Immature natural killer cell (primary cell): ENCODE measurements around the gene DYRK4. TPM values are rescaled to one million over a fixed set of nuclear protein-coding genes. Genes with fewer than 3 reads are reported as not detected.

Source experiments
- DNase-seq, 3 donors: peaks; one replicate each; pipeline ENCODE4 v3.0.0; 2022; ENCODE audit warnings: mixed read lengths in 1 of 3
- H3K27ac Mint-ChIP-seq, 6 donors: one replicate each; pipeline ENCODE4 v1.8.0; 2020; ENCODE audit warnings: mixed read lengths in 6 of 6, mild to moderate bottlenecking in 5 of 6, inconsistent platforms in 4 of 6, moderate library complexity in 3 of 6
- H3K27me3 Mint-ChIP-seq, 3 donors: one replicate each; pipeline ENCODE4 v1.8.0; 2020 to 2021; ENCODE audit warnings: low read depth in 3 of 3, mild to moderate bottlenecking in 3 of 3, mixed read lengths in 3 of 3, moderate library complexity in 3 of 3, inconsistent platforms in 1 of 3
- H3K36me3 Mint-ChIP-seq, 3 donors: one replicate each; pipeline ENCODE4 v1.8.0; 2020; ENCODE audit warnings: mixed read lengths in 3 of 3, inconsistent platforms in 2 of 3, mild to moderate bottlenecking in 2 of 3
- H3K4me1 Mint-ChIP-seq, 2 donors: one replicate each; pipeline ENCODE4 v1.8.0; 2020; ENCODE audit warnings: inconsistent platforms in 2 of 2, mild to moderate bottlenecking in 2 of 2, mixed read lengths in 2 of 2, moderate library complexity in 1 of 2
- H3K4me3 Mint-ChIP-seq, 5 donors: one replicate each; pipeline ENCODE4 v1.8.0; 2020; ENCODE audit warnings: mild to moderate bottlenecking in 5 of 5, mixed read lengths in 5 of 5, inconsistent platforms in 3 of 5, moderate library complexity in 3 of 5
- H3K9me3 Mint-ChIP-seq, 6 donors: one replicate each; pipeline ENCODE4 v1.8.0; 2020; ENCODE audit warnings: mild to moderate bottlenecking in 6 of 6, mixed read lengths in 6 of 6, inconsistent platforms in 4 of 6, moderate library complexity in 3 of 6
- polyA plus RNA-seq, 3 donors: library from polyadenylated mRNA; unstranded; fragments of 300-500 nt; fragmentation: Illumina TruSeq; gene quantifications; one replicate each; pipeline ENCODE4 v1.2.3, GENCODE V29; 2021

DYRK4 gene
- polyA plus RNA-seq, 3 donors from 2014 or later = 31.8 to 41.1 (median 36.9) TPM

GRCh38 chr12:4609071-4609470 lies 47.1 kb downstream of the DYRK4 start:
- H3K9me3 Mint-ChIP-seq = no peaks in the 10 kb centered on the region
- peaks cover 0 to 4% (median 0%) of the 10 kb centered on the region in 3 donors for H3K27me3 Mint-ChIP-seq
- no peak overlapping the region for H3K27ac Mint-ChIP-seq
- H3K4me3 Mint-ChIP-seq = no peak overlapping the region
- peaks cover 9 to 26% (median 17%) of the 10 kb centered on the region in 3 donors for H3K36me3 Mint-ChIP-seq
- peaks cover 20 to 33% of the 10 kb centered on the region in 2 donors for H3K4me1 Mint-ChIP-seq
- DNase-seq = no peak

GRCh38 chr12:4610481-4610880 lies 48.5 kb downstream of the DYRK4 start:
- Mint-ChIP-seq H3K4me1 (peaks cover 11 to 21% of the 10 kb centered on the region in 2 donors), H3K36me3 (peaks cover 19 to 34% (median 25%) of the 10 kb centered on the region in 3 donors), H3K27me3 (no peaks in the 10 kb centered on the region), H3K27ac (peak overlapping the region in 1 of 6 donors; percentile 3), H3K9me3 (no peaks in the 10 kb centered on the region), H3K4me3 (no peak overlapping the region)
- DNase-seq = no peak

- Mint-ChIP-seq H3K27ac (no peak overlapping the region), H3K4me1 (no peaks in the 10 kb centered on the region), H3K4me3 (no peak overlapping the region), H3K9me3 (no peaks in the 10 kb centered on the region), H3K27me3 (peaks cover 0 to 1% (median 0%) of the 10 kb centered on the region in 3 donors), H3K36me3 (peaks cover 25 to 34% (median 26%) of the 10 kb centered on the region in 3 donors)
- DNase-seq = no peak
Measured at GRCh38 chr12:4615667-4616066, 53.7 kb downstream of the DYRK4 start.

- no peak for DNase-seq
- H3K27me3 Mint-ChIP-seq = peaks cover 0 to 6% (median 4%) of the 10 kb centered on the region in 3 donors
- no peak overlapping the region for H3K27ac Mint-ChIP-seq
- no peaks in the 10 kb centered on the region for H3K36me3 Mint-ChIP-seq
- H3K4me3 Mint-ChIP-seq = no peak overlapping the region
- no peaks in the 10 kb centered on the region for H3K4me1 Mint-ChIP-seq
- H3K9me3 Mint-ChIP-seq = no peaks in the 10 kb centered on the region
Measured at GRCh38 chr12:4621511-4621910, 59.5 kb downstream of the DYRK4 start.

- peaks cover 0 to 6% (median 5%) of the 10 kb centered on the region in 3 donors for H3K27me3 Mint-ChIP-seq
- no peaks in the 10 kb centered on the region for H3K4me1 Mint-ChIP-seq
- H3K27ac Mint-ChIP-seq = no peak overlapping the region
Measured at GRCh38 chr12:4626543-4626942, 64.5 kb downstream of the DYRK4 start.

GRCh38 chr12:4628406-4628805 lies 66.4 kb downstream of the DYRK4 start:
- H3K4me1 Mint-ChIP-seq = no peaks in the 10 kb centered on the region
- H3K27me3 Mint-ChIP-seq = peaks cover 0 to 6% (median 4%) of the 10 kb centered on the region in 3 donors
- no peak overlapping the region for H3K27ac Mint-ChIP-seq
- DNase-seq = no peak
- peaks cover 0 to 4% (median 0%) of the 10 kb centered on the region in 3 donors for H3K36me3 Mint-ChIP-seq
- peaks cover 0 to 2% (median 0%) of the 10 kb centered on the region in 6 donors for H3K9me3 Mint-ChIP-seq
- H3K4me3 Mint-ChIP-seq = no peak overlapping the region

More at GRCh38 chr12:4626543-4626942, 64.5 kb downstream of the DYRK4 start:
- no peak for DNase-seq
- peaks cover 0 to 4% (median 0%) of the 10 kb centered on the region in 3 donors for H3K36me3 Mint-ChIP-seq
- peaks cover 0 to 2% (median 0%) of the 10 kb centered on the region in 6 donors for H3K9me3 Mint-ChIP-seq
- no peak overlapping the region for H3K4me3 Mint-ChIP-seq

DNA sequence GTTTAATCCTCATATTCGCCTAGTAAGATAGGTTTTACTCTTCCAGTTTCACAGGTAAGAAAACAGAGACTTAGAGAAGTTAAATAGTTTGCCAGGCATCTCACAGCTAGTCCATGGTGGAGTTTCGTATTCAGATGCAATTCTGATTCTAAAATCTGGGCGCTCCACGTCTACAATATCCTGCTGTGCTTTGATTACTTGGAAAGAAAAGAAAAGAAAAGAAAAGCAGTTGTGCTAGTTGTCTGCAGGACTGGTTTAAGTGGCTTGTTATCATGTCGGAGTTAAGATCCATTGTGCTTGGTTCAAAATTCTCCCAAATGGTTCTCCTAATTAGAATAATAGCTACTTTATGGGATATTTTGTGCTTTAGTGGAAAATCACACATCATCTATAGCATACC lies 68.3 kb downstream of the DYRK4 start:
- H3K27me3 Mint-ChIP-seq = peaks cover 0 to 6% (median 4%) of the 10 kb centered on the region in 3 donors
- no peaks in the 10 kb centered on the region for H3K4me1 Mint-ChIP-seq
- no peak for DNase-seq
- H3K36me3 Mint-ChIP-seq = peaks cover 0 to 4% (median 0%) of the 10 kb centered on the region in 3 donors
- H3K9me3 Mint-ChIP-seq = peaks cover 0 to 2% (median 0%) of the 10 kb centered on the region in 6 donors
- H3K27ac Mint-ChIP-seq = no peak overlapping the region
- H3K4me3 Mint-ChIP-seq = no peak overlapping the region

DNA sequence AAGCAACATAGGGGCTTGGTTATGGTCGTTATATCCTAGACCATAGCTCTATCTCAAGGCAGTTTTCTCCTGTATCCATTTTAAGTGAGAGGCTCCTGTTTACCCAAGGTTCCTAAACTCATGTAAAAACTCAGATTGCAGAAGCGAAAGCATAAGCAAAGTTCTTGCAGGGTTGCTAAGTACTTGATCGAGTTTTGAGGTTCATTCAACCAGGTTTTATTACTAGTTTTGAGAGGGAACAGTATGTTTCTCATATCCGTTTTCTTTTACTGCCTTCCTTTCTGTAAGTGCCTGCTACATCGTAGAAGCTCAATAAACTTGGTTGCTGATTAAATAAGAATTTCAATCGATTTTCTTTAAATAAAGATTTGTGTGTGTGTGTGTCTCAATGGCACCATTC lies 81.7 kb downstream of the DYRK4 start:
- Mint-ChIP-seq H3K4me3 (no peak overlapping the region), H3K9me3 (peaks cover 0 to 2% (median 0%) of the 10 kb centered on the region in 6 donors), H3K27me3 (peaks cover 2 to 9% (median 4%) of the 10 kb centered on the region in 3 donors), H3K4me1 (peaks cover 11 to 16% of the 10 kb centered on the region in 2 donors), H3K36me3 (peaks cover 0 to 4% (median 0%) of the 10 kb centered on the region in 3 donors), H3K27ac (no peak overlapping the region)
- DNase-seq = no peak

GRCh38 chr12:4645023-4645422 lies 83.0 kb downstream of the DYRK4 start:
- Mint-ChIP-seq H3K27ac (no peak overlapping the region), H3K9me3 (peaks cover 0 to 2% (median 0%) of the 10 kb centered on the region in 6 donors), H3K4me3 (no peak overlapping the region), H3K27me3 (peaks cover 3 to 16% (median 8%) of the 10 kb centered on the region in 3 donors), H3K36me3 (peaks cover 0 to 4% (median 0%) of the 10 kb centered on the region in 3 donors), H3K4me1 (peaks cover 24 to 28% of the 10 kb centered on the region in 2 donors)
- DNase-seq = no peak

DNA sequence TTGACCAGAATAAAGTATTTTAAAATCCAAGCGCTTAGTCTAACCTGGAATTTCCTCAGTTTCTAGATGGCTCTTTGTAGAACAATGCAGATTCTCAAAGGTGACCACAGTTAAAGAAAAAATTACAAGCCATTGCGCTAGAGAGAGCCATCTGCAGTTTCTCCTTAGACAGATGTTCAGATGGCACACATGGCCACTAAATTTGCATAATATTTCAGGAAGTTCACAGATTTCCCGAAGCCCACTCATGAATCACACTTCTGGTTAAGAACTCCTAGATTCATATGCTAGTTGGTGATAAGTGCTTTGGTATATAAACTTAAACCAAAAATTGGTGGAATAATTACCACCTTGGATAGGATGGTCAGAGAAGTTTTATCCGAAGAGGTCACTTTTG lies 86.1 kb downstream of the DYRK4 start:
- Mint-ChIP-seq H3K27ac (peak overlapping the region; percentile 89 to 96 (median 93)), H3K36me3 (peaks cover 0 to 4% (median 0%) of the 10 kb centered on the region in 3 donors), H3K4me3 (peak overlapping the region; percentile 92 to 98 (median 96)), H3K4me1 (peaks cover 42 to 57% of the 10 kb centered on the region in 2 donors), H3K9me3 (no peaks in the 10 kb centered on the region), H3K27me3 (peaks cover 3 to 12% (median 5%) of the 10 kb centered on the region in 3 donors)
- no peak for DNase-seq

- no peaks in the 10 kb centered on the region for H3K9me3 Mint-ChIP-seq
- DNase-seq = peak; percentile 74 to 81 (median 75)
- peak within 1 kb of the TSS; percentile 89 to 96 (median 93) for H3K27ac Mint-ChIP-seq
Measured at GRCh38 chr12:4648501-4649357, 86.7 kb downstream of the DYRK4 start, which contains the start of the genes AKAP3 and NDUFA9. Gene AKAP3 (minus strand): TSS chr12:4649051. CDS start chr12:4638196, 10,855 bp downstream. Gene NDUFA9 (plus strand): TSS chr12:4649114. CDS start chr12:4649127, 13 bp downstream.

DNA sequence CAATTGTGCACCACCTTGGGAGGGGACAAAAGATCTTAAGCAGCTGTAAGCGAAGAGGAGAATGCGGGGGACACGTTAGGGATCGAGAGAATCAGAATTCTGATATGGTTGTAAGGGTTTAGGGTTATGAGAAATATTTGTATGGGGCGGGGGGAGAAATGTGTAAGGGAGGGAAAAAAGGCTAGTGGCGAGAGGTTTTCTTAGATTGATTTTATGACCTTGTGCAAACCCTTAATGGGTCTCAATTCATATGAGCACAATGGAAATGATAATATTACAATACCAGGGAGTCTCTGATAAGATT lies 87.3 kb downstream of the DYRK4 start:
- DNase-seq = no peak
- Mint-ChIP-seq H3K27ac (peak overlapping the region; percentile 89 to 96 (median 93)), H3K9me3 (no peaks in the 10 kb centered on the region), H3K36me3 (peaks cover 0 to 4% (median 0%) of the 10 kb centered on the region in 3 donors), H3K4me1 (peaks cover 42 to 66% of the 10 kb centered on the region in 2 donors), H3K27me3 (peaks cover 1 to 12% (median 5%) of the 10 kb centered on the region in 3 donors), H3K4me3 (peak overlapping the region; percentile 92 to 98 (median 96))

More at GRCh38 chr12:4648501-4649357, 86.7 kb downstream of the DYRK4 start, which contains the start of the genes AKAP3 and NDUFA9:
- peaks cover 42 to 60% of the 10 kb centered on the region in 2 donors for H3K4me1 Mint-ChIP-seq
- H3K36me3 Mint-ChIP-seq = peaks cover 0 to 4% (median 0%) of the 10 kb centered on the region in 3 donors
- peak within 1 kb of the TSS; percentile 92 to 98 (median 96) for H3K4me3 Mint-ChIP-seq
- peaks cover 3 to 12% (median 5%) of the 10 kb centered on the region in 3 donors for H3K27me3 Mint-ChIP-seq

DNA sequence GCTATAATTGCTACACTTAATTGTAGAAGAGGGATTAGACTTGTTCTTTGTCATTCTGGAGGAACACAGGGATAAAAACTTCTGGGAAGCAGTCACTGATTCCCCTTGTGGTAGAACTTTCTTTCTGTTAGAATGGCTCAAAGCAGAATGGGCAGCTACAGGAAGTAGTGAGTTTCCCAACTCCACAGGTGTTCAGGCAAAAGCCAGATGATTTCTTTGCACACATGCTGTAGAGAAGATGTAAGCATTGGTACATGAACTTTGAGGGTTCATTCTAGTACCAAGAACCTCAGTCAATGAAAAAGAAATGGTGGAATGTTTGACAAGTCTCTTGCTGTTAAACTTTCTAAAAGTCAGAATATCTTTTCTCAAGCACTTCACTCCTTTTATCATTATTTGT lies 91.2 kb downstream of the DYRK4 start:
- Mint-ChIP-seq H3K27ac (no peak overlapping the region), H3K9me3 (no peaks in the 10 kb centered on the region), H3K27me3 (peaks cover 1 to 9% (median 5%) of the 10 kb centered on the region in 3 donors), H3K36me3 (peaks cover 0 to 28% (median 8%) of the 10 kb centered on the region in 3 donors), H3K4me1 (peaks cover 37 to 62% of the 10 kb centered on the region in 2 donors), H3K4me3 (no peak overlapping the region)
- DNase-seq = no peak

DNA sequence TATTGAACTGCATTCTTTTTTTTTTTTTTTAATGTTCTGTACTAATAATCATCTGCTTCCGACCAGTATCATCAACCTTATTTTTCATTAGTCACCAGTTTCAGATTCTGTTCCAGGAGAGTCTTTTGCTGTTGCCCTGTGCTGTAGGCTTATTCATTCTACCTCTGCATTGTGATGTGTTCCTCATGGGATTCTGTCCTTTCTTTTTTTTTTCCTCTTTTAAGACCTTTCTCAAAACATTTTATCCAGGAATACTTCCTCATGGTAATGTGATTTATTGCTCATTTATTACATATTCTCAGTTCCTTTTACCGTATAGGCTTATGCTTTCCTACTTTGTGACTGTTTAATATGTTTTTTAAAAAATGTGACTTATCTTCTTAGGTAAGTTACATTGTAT lies 91.7 kb downstream of the DYRK4 start:
- no peak for DNase-seq
- peaks cover 32 to 57% of the 10 kb centered on the region in 2 donors for H3K4me1 Mint-ChIP-seq
- H3K36me3 Mint-ChIP-seq = peaks cover 0 to 30% (median 8%) of the 10 kb centered on the region in 3 donors
- H3K27me3 Mint-ChIP-seq = peaks cover 1 to 7% (median 5%) of the 10 kb centered on the region in 3 donors
- H3K4me3 Mint-ChIP-seq = no peak overlapping the region
- no peaks in the 10 kb centered on the region for H3K9me3 Mint-ChIP-seq
- no peak overlapping the region for H3K27ac Mint-ChIP-seq
